GM21526 (cell line): ENCODE measurements around the gene PATL2.
"Not testable (repeated sequence)": the region's sequence is repeated elsewhere in the genome, so short reads cannot be mapped to it uniquely, and the experiment has no call there.

Experiments
- ATAC-seq: cut with Tn5 transposase; IDR thresholded peaks from one replicate; pipeline ENCODE4 v1.9.1; 2021; ENCODE audit warnings: moderate library complexity; ENCODE audit not compliant: unreplicated experiment, low FRiP score

The PATL2 gene

GRCh38 chr15:44695294-44695693 lies 15.8 kb downstream of the PATL2 start:
- no peak for ATAC-seq

- ATAC-seq: no peak
These were observed 16.7 kb downstream of the PATL2 start for GRCh38 chr15:44694416-44694815.

GRCh38 chr15:44692659-44693058 lies 18.5 kb downstream of the PATL2 start:
- no peak for ATAC-seq

GRCh38 chr15:44690245-44690644 lies 20.9 kb downstream of the PATL2 start:
- not testable (repeated sequence) for ATAC-seq

- ATAC-seq: not testable (repeated sequence)
These were observed 21.8 kb downstream of the PATL2 start for GRCh38 chr15:44689318-44689717.

- not testable (repeated sequence) for ATAC-seq
These were observed 28.1 kb downstream of the PATL2 start for GRCh38 chr15:44682809-44683682.

GRCh38 chr15:44682211-44682610 lies 28.9 kb downstream of the PATL2 start:
- no peak for ATAC-seq

GRCh38 chr15:44676676-44677075 lies 34.4 kb downstream of the PATL2 start:
- no peak for ATAC-seq

- no peak for ATAC-seq
These were observed 35.2 kb downstream of the PATL2 start for GRCh38 chr15:44675911-44676310.

GRCh38 chr15:44673639-44674038 lies 37.5 kb downstream of the PATL2 start:
- no peak for ATAC-seq

- ATAC-seq: no peak
These were observed 40.8 kb downstream of the PATL2 start for GRCh38 chr15:44670087-44670950.

GRCh38 chr15:44668921-44669320 lies 42.2 kb downstream of the PATL2 start:
- ATAC-seq: no peak

- no peak for ATAC-seq
These were observed 44.1 kb downstream of the PATL2 start for GRCh38 chr15:44667039-44667360.

GRCh38 chr15:44666210-44667038 lies 44.7 kb downstream of the PATL2 start:
- ATAC-seq: peak; percentile 28

- peak; percentile 67 for ATAC-seq
These were observed 47.5 kb downstream of the PATL2 start, which contains the start of gene SPG11 for GRCh38 chr15:44663410-44664308. SPG11 (minus strand) TSS chr15:44663662; CDS start chr15:44663647, 15 bp downstream.

GRCh38 chr15:44662478-44663409 lies 48.4 kb downstream of the PATL2 start:
- peak; percentile 42 for ATAC-seq

GRCh38 chr15:44661576-44661975 lies 49.5 kb downstream of the PATL2 start:
- ATAC-seq: no peak

- no peak for ATAC-seq
These were observed 52.1 kb downstream of the PATL2 start for GRCh38 chr15:44659056-44659455.
